Sigmoid colon (tissue), 4 donors: ENCODE measurements around the gene SNTN.

Experiments used
- POLR2A ChIP-seq, 2 donors: fragments of 450-650 bp; IDR thresholded peaks; one replicate each; pipeline ENCODE4 v1.6.1; 2016; ENCODE audit warnings: antibody characterized with exemption in 2 of 2, mild to moderate bottlenecking in 2 of 2, moderate library complexity in 2 of 2
- POLR2AphosphoS5 ChIP-seq, 4 donors: sonication (generic); formaldehyde crosslinking; IDR thresholded peaks; one replicate each; pipeline ENCODE4 v1.6.1; 2017; ENCODE audit warnings: antibody characterized with exemption in 4 of 4
- TF ChIP-seq, protein P1 (sequence below), 4 experiments: fragments of 450-650 bp in 3 of 4; fragments of 200-600 bp in 1 of 4; IDR thresholded peaks; one replicate each; pipeline ENCODE4 v1.5.1; 2016 to 2019; ENCODE audit warnings: antibody characterized with exemption in 4 of 4, mild to moderate bottlenecking in 3 of 4, moderate library complexity in 2 of 4

GRCh38 chr3:63654931-63655330, 2.5 kb downstream of the SNTN start:
- TF ChIP-seq POLR2AphosphoS5 (IDR thresholded peaks at IDR 0.05) (no peak), POLR2A (IDR thresholded peaks at IDR 0.05) (no peak)
- TF ChIP-seq, protein P1, sequence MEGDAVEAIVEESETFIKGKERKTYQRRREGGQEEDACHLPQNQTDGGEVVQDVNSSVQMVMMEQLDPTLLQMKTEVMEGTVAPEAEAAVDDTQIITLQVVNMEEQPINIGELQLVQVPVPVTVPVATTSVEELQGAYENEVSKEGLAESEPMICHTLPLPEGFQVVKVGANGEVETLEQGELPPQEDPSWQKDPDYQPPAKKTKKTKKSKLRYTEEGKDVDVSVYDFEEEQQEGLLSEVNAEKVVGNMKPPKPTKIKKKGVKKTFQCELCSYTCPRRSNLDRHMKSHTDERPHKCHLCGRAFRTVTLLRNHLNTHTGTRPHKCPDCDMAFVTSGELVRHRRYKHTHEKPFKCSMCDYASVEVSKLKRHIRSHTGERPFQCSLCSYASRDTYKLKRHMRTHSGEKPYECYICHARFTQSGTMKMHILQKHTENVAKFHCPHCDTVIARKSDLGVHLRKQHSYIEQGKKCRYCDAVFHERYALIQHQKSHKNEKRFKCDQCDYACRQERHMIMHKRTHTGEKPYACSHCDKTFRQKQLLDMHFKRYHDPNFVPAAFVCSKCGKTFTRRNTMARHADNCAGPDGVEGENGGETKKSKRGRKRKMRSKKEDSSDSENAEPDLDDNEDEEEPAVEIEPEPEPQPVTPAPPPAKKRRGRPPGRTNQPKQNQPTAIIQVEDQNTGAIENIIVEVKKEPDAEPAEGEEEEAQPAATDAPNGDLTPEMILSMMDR (IDR thresholded peaks at IDR 0.05): no peak
